ENCODE measurements around the gene CSMD2.

DNA sequence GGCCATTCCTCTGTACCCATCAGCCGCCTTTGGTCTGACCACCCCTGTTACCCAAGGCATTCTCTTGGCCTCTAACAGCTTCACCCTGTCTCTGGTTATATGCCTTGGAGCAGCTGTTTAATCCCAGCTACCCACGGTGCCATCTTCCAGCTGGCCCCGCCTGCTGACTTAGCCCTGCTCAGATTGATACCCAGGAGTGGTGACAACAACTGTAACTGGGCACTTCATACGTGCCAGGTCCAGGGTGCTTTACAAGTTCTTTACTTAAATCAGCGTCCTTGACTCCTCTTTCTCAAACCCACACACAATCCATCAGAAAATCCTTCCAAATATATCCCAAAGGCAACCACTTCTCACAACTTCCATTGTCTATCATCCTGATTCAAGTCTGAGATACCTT is 338.3 kb downstream of the CSMD2 start:
- TF ChIP-seq POLR2A (IDR thresholded peaks at IDR 0.05; ENCODE audit: low read depth, low read length), result no peak
- TF ChIP-seq TAF1 (IDR thresholded peaks at IDR 0.05; ENCODE audit: borderline replicate concordance, low read depth, low read length), result no peak
- TF ChIP-seq POLR2AphosphoS5 (IDR thresholded peaks at IDR 0.05; ENCODE audit: low read depth, low read length), result no peak

All from GM12892 (cell line).